DOHH2 (cell line): ENCODE measurements around the gene NOSIP.
A peak's percentile ranks its signal among the peaks of the same experiment; 100 is the strongest.

Source experiments
- H3F3A ChIP-seq: fragments of 200-600 bp; sonication (generic), shearing (Covaris generic); 2 replicates; pipeline ENCODE4 v1.6.0; 2016; ENCODE audit warnings: antibody characterized with exemption, mild to moderate bottlenecking; ENCODE audit not compliant: control insufficient read depth, insufficient read depth
- H3K27ac ChIP-seq: fragments of 200-600 bp; sonication (generic); 2 replicates; pipeline ENCODE4 v1.5.1; 2014; ENCODE audit warnings: low read depth, mild to moderate bottlenecking, low read length, moderate library complexity
- H3K27me3 ChIP-seq: fragments of 200-600 bp; sonication (generic); 2 replicates; pipeline ENCODE4 v1.6.1; 2014; ENCODE audit warnings: mild to moderate bottlenecking, low read length, mixed read lengths; ENCODE audit not compliant: control insufficient read depth
- H3K36me3 ChIP-seq: fragments of 200-600 bp; sonication (generic); 2 replicates; pipeline ENCODE4 v1.6.1; 2014; ENCODE audit warnings: mild to moderate bottlenecking, low read length, moderate library complexity, mixed read lengths; ENCODE audit not compliant: control insufficient read depth
- H3K4me1 ChIP-seq: fragments of 200-600 bp; sonication (generic); 2 replicates; pipeline ENCODE4 v1.6.1; 2014; ENCODE audit warnings: mild to moderate bottlenecking, low read length, mixed read lengths; ENCODE audit not compliant: control insufficient read depth
- H3K4me2 ChIP-seq: fragments of 200-600 bp; sonication (generic); 2 replicates; pipeline ENCODE4 v1.6.0; 2014; ENCODE audit warnings: mild to moderate bottlenecking, low read length, moderate library complexity
- H3K4me3 ChIP-seq: fragments of 200-600 bp; sonication (generic); 2 replicates; pipeline ENCODE4 v1.5.1; 2014; ENCODE audit warnings: mild to moderate bottlenecking, low read length, mixed read lengths
- H3K79me2 ChIP-seq: fragments of 200-600 bp; sonication (generic); 2 replicates; pipeline ENCODE4 v1.6.1; 2014; ENCODE audit warnings: mild to moderate bottlenecking, low read length, mixed read lengths; ENCODE audit not compliant: control insufficient read depth
- H3K9me2 ChIP-seq: fragments of 200-600 bp; sonication (generic); replicated peaks from 2 replicates; pipeline ENCODE4 v1.6.1; 2014; ENCODE audit warnings: mild to moderate bottlenecking, low read length, mixed read lengths; ENCODE audit not compliant: control insufficient read depth
- H3K9me3 ChIP-seq: fragments of 200-600 bp; sonication (generic); 2 replicates; pipeline ENCODE4 v1.6.1; 2014; ENCODE audit warnings: antibody characterized with exemption, low read length, mixed read lengths; ENCODE audit not compliant: control insufficient read depth, insufficient read depth
- H4K20me1 ChIP-seq: fragments of 200-600 bp; sonication (generic); 2 replicates; pipeline ENCODE4 v1.6.0; 2014; ENCODE audit warnings: low read depth, mild to moderate bottlenecking, antibody characterized with exemption, low read length, moderate library complexity; ENCODE audit not compliant: control insufficient read depth, insufficient read depth
- CTCF ChIP-seq: fragments of 200-600 bp; sonication (generic); IDR thresholded peaks from one replicate; pipeline ENCODE4 v1.5.1; 2014; ENCODE audit warnings: antibody characterized with exemption, mild to moderate bottlenecking, low read depth, low read length; ENCODE audit not compliant: poor library complexity, severe bottlenecking
- EZH2phosphoT487 ChIP-seq: fragments of 200-600 bp; sonication (generic); IDR thresholded peaks from 2 replicates; pipeline ENCODE4 v1.6.1; 2017; ENCODE audit warnings: borderline replicate concordance, mild to moderate bottlenecking, antibody characterized with exemption, low read length, moderate library complexity, mixed read lengths

Gene NOSIP

GRCh38 chr19:49573009-49573408 is 7.3 kb downstream of the NOSIP start:
- peaks cover 10% of the 10 kb centered on the region for H3K4me1 ChIP-seq
- H3K4me2 ChIP-seq: no peak overlapping the region
- no peak overlapping the region for H3K27ac ChIP-seq
- no peaks in the 10 kb centered on the region for H3K27me3 ChIP-seq
- TF ChIP-seq EZH2phosphoT487: no peak
- TF ChIP-seq CTCF: no peak
- peaks cover 51% of the 10 kb centered on the region for H3K79me2 ChIP-seq
- no peaks in the 10 kb centered on the region for H4K20me1 ChIP-seq
- H3K36me3 ChIP-seq: peaks cover 16% of the 10 kb centered on the region
- no peak overlapping the region for H3K4me3 ChIP-seq
- H3K9me2 ChIP-seq: no peaks in the 10 kb centered on the region
- H3F3A ChIP-seq: no peaks in the 10 kb centered on the region
- H3K9me3 ChIP-seq: no peaks in the 10 kb centered on the region

GRCh38 chr19:49570997-49571676 is 9.2 kb downstream of the NOSIP start:
- H3K79me2 ChIP-seq: peaks cover 45% of the 10 kb centered on the region
- H3K27ac ChIP-seq: no peak overlapping the region
- H3K4me1 ChIP-seq: peaks cover 11% of the 10 kb centered on the region
- no peak overlapping the region for H3K4me2 ChIP-seq
- H3K9me3 ChIP-seq: no peaks in the 10 kb centered on the region
- H3K27me3 ChIP-seq: no peaks in the 10 kb centered on the region
- no peaks in the 10 kb centered on the region for H3F3A ChIP-seq
- H4K20me1 ChIP-seq: no peaks in the 10 kb centered on the region
- peaks cover 14% of the 10 kb centered on the region for H3K36me3 ChIP-seq
- no peak overlapping the region for H3K4me3 ChIP-seq
- TF ChIP-seq CTCF (no peak), EZH2phosphoT487 (no peak)
- H3K9me2 ChIP-seq: no peaks in the 10 kb centered on the region

GRCh38 chr19:49570138-49570856 is 10.1 kb downstream of the NOSIP start:
- H3K9me2 ChIP-seq: no peaks in the 10 kb centered on the region
- no peaks in the 10 kb centered on the region for H3F3A ChIP-seq
- H3K27me3 ChIP-seq: no peaks in the 10 kb centered on the region
- H3K36me3 ChIP-seq: peaks cover 8% of the 10 kb centered on the region
- no peak overlapping the region for H3K27ac ChIP-seq
- no peak overlapping the region for H3K4me3 ChIP-seq
- no peaks in the 10 kb centered on the region for H3K9me3 ChIP-seq
- H3K4me2 ChIP-seq: 0 out of 2 replicates have a peak overlapping the region, but pooled peaks have one; percentile 13
- peak; percentile 98 for TF ChIP-seq CTCF
- no peak for TF ChIP-seq EZH2phosphoT487
- H3K4me1 ChIP-seq: peaks cover 11% of the 10 kb centered on the region
- H3K79me2 ChIP-seq: peaks cover 39% of the 10 kb centered on the region
- H4K20me1 ChIP-seq: no peaks in the 10 kb centered on the region
